HG03354 (cell line): ENCODE measurements around the gene PNMA6A.
"Not testable (repeated sequence)": the region's sequence is repeated elsewhere in the genome, so short reads cannot be mapped to it uniquely, and the experiment has no call there.

Experiments used
- ATAC-seq: cut with Tn5 transposase; IDR thresholded peaks from one replicate; pipeline ENCODE4 v1.9.1; 2021; ENCODE audit warnings: mild to moderate bottlenecking; ENCODE audit not compliant: unreplicated experiment, poor library complexity, severe bottlenecking

Gene PNMA6A

GRCh38 chrX:153071909-153072583 lies at the start of gene PNMA6A:
Gene PNMA6A, plus strand, starts transcription at chrX:153072454. Its CDS starts 609 bp downstream, at chrX:153073063.
- ATAC-seq, result peak; percentile 68

- not testable (repeated sequence) for ATAC-seq
These were observed 45.8 kb upstream of the PNMA6A start for GRCh38 chrX:153026501-153026900.

GRCh38 chrX:153028487-153028886 lies 43.8 kb upstream of the PNMA6A start:
- not testable (repeated sequence) for ATAC-seq

GRCh38 chrX:153029162-153029561 lies 43.1 kb upstream of the PNMA6A start:
- ATAC-seq, result no peak

- ATAC-seq, result no peak
These were observed 42.4 kb upstream of the PNMA6A start for GRCh38 chrX:153029875-153030274.

- no peak for ATAC-seq
These were observed 41.5 kb upstream of the PNMA6A start for GRCh38 chrX:153030801-153031200.

GRCh38 chrX:153032397-153033118 lies 39.7 kb upstream of the PNMA6A start:
- ATAC-seq, result peak; percentile 80

GRCh38 chrX:153049093-153049492 lies 23.2 kb upstream of the PNMA6A start:
- ATAC-seq, result no peak

GRCh38 chrX:153052534-153052933 lies 19.7 kb upstream of the PNMA6A start:
- ATAC-seq, result no peak

GRCh38 chrX:153055871-153056749 lies 16.1 kb upstream of the PNMA6A start, which contains the start of gene PNMA3:
Gene PNMA3, plus strand, starts transcription at chrX:153056470. Its CDS starts 586 bp downstream, at chrX:153057056.
- ATAC-seq, result no peak

- no peak for ATAC-seq
These were observed 15.0 kb upstream of the PNMA6A start for GRCh38 chrX:153057281-153057680.

GRCh38 chrX:153059191-153060094 lies 12.8 kb upstream of the PNMA6A start:
- ATAC-seq, result no peak

- no peak for ATAC-seq
These were observed 12.2 kb upstream of the PNMA6A start for GRCh38 chrX:153060095-153060445.

GRCh38 chrX:153061732-153062131 lies 10.5 kb upstream of the PNMA6A start:
- no peak for ATAC-seq

- ATAC-seq, result no peak
These were observed 8.9 kb upstream of the PNMA6A start for GRCh38 chrX:153063315-153063714.

GRCh38 chrX:153064061-153064460 lies 8.2 kb upstream of the PNMA6A start:
- ATAC-seq, result no peak

- ATAC-seq, result no peak
These were observed 6.9 kb upstream of the PNMA6A start for GRCh38 chrX:153065389-153065788.

- not testable (repeated sequence) for ATAC-seq
These were observed 5.9 kb upstream of the PNMA6A start for GRCh38 chrX:153066402-153066801.

GRCh38 chrX:153073331-153073730 lies 1.1 kb downstream of the PNMA6A start:
- ATAC-seq, result not testable (repeated sequence)
